ENCODE measurements around the gene CHAF1B. TPM values are rescaled to one million over a fixed set of nuclear protein-coding genes. Genes with fewer than 3 reads are reported as not detected.
"Not testable (repeated sequence)": the region's sequence is repeated elsewhere in the genome, so short reads cannot be mapped to it uniquely, and the experiment has no call there.

Gene CHAF1B
- 33.4 and 36.5 TPM in 2 replicates for total RNA-seq

DNA sequence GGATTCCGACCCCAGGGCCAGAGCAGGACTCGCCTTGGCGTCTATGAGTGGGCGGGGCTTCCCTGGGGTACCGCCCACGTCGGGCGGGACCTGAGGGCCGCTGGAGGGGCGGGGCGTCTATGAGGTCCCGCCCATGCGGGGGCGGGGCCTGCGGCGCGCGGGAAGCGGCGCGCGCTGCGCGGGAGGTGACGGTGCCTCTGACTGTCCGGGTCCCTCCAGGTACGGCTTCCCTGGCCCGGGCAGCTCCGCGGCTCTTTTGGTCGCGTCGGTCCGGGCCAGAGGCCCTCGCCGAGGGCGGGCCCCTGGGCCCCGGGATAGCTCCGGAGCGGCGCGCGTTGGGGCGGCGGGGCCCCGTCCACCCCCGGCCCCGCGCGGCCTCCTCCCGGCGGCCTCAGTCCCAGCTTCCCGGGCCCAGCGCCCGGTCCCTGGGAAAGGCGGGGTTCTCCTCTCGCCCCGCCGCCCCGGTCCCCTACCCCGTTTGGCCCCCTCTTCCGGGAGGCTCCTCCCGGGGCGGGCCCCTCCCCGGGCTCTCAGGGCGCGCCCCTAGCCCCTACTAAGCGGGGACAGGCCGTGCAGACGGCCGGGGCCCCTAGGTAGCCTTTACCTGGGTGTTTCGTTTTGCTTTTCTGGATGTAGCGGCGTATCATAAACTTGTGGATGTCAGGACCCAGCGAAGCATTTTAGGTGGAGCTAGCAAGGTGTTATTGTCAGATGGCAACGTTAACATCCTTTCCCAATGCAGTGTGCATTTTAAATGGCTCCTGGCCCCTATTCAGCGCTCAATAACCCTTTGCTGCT lies at the start of gene CHAF1B:
TSS of gene CHAF1B (plus strand) at position 160 of the 798 bp plus-strand sequence. CDS start 745 bp downstream, outside the sequence.
- H3K27ac Mint-ChIP-seq: peak within 1 kb of the TSS; percentile 71
- H3K27me3 Mint-ChIP-seq: no peaks in the 10 kb centered on the region
- intact Hi-C loops (cut with micrococcal nuclease): loop anchor here (1.0 to 10.0 kb wide), 4 partner anchors 65 to 321 kb away; partner anchors contain the start of genes DOP1B, MORC3 and SETD4
- peak; percentile 96 for DNase-seq
- peak within 1 kb of the TSS; percentile 84 for H3K4me3 Mint-ChIP-seq
- H3K4me1 Mint-ChIP-seq: peaks cover 19% of the 10 kb centered on the region
- H3K36me3 Mint-ChIP-seq (ENCODE audit: low read depth): peaks cover 13% of the 10 kb centered on the region
- no peaks in the 10 kb centered on the region for H3K9me3 Mint-ChIP-seq

GRCh38 chr21:36337099-36337509 lies 48.1 kb upstream of the CHAF1B start:
- DNase-seq: no peak
- H3K4me1 Mint-ChIP-seq: peaks cover 6% of the 10 kb centered on the region
- no peak overlapping the region for H3K27ac Mint-ChIP-seq
- intact Hi-C loops (cut with micrococcal nuclease): no loop called here
- H3K9me3 Mint-ChIP-seq: no peaks in the 10 kb centered on the region
- no peaks in the 10 kb centered on the region for H3K27me3 Mint-ChIP-seq
- H3K36me3 Mint-ChIP-seq (ENCODE audit: low read depth): peaks cover 58% of the 10 kb centered on the region
- H3K4me3 Mint-ChIP-seq: no peak overlapping the region

DNA sequence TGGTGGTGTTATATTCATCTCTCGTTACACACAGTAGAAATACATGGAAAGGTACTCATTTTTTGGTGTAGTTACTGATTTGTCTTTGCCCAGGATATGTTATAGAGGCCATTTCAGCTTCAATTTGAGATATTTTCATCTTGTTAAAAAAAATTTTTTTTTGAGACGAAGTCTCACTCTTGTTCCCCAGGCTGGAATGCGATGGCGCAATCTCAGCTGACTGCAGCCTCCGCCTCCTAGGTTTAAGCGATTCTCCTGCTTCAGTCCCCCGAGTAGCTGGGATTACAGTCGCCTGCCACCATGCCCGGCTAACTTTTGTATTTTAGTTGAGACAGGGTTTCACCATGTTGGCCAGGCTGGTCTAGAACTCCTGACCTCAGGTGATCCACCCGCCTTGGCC lies 46.2 kb upstream of the CHAF1B start:
- Mint-ChIP-seq H3K27me3 (no peaks in the 10 kb centered on the region), H3K36me3 (ENCODE audit: low read depth) (peaks cover 60% of the 10 kb centered on the region)
- intact Hi-C loops (cut with micrococcal nuclease): no loop called here

GRCh38 chr21:36342581-36342980 lies 42.6 kb upstream of the CHAF1B start:
- intact Hi-C loops (cut with micrococcal nuclease); H3K27ac Mint-ChIP-seq; H3K4me3 Mint-ChIP-seq; DNase-seq; H3K9me3 Mint-ChIP-seq; H3K4me1 Mint-ChIP-seq; H3K27me3 Mint-ChIP-seq: not testable (repeated sequence)
- peaks cover 57% of the 10 kb centered on the region for H3K36me3 Mint-ChIP-seq (ENCODE audit: low read depth)

More for the DNA sequence above, 46.2 kb upstream of the CHAF1B start:
- peaks cover 6% of the 10 kb centered on the region for H3K4me1 Mint-ChIP-seq
- DNase-seq: no peak
- no peak overlapping the region for H3K27ac Mint-ChIP-seq
- no peak overlapping the region for H3K4me3 Mint-ChIP-seq
- H3K9me3 Mint-ChIP-seq: no peaks in the 10 kb centered on the region

- Mint-ChIP-seq H3K4me3 (no peak overlapping the region), H3K4me1 (peaks cover 2% of the 10 kb centered on the region), H3K27ac (no peak overlapping the region), H3K27me3 (no peaks in the 10 kb centered on the region), H3K36me3 (ENCODE audit: low read depth) (peaks cover 52% of the 10 kb centered on the region), H3K9me3 (no peaks in the 10 kb centered on the region)
- intact Hi-C loops (cut with micrococcal nuclease): no loop called here
- no peak for DNase-seq
Measured at GRCh38 chr21:36344931-36345330, 40.3 kb upstream of the CHAF1B start.

DNA sequence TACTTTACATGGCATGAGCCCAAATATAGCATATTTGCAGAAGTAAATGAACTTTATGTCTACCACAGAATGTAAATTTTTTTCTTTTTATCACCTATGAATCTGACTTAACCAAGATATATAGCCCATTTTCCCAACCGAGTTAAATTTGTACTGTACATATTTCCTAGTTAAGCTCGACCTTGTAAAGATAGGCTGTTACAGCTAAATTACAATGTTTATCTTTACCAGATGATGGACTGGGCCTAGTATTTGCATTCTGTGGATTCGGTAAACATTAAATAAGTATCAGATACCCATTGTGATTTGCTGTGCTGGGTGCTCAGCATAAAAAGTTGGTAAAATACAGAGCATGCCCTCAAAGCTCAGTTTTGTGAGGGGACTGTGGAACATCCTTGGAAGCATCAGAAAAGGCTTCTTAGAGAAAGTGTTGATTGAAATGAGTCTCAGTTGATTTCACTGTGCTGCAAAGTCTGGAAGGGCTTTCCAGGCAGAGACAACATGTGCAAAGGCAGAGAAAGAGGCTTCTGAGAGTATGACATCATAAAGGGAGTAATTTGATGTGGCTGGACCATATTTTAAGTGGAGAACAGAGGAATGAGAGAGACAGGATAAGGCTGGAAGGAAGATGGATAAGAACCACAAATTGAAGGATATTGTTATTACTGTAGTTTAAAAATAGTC lies 37.8 kb upstream of the CHAF1B start:
- Mint-ChIP-seq H3K4me1 (peaks cover 2% of the 10 kb centered on the region), H3K36me3 (ENCODE audit: low read depth) (peaks cover 54% of the 10 kb centered on the region), H3K4me3 (no peak overlapping the region), H3K27me3 (no peaks in the 10 kb centered on the region), H3K9me3 (no peaks in the 10 kb centered on the region), H3K27ac (no peak overlapping the region)
- DNase-seq: no peak
- intact Hi-C loops (cut with micrococcal nuclease): no loop called here

- no peak for DNase-seq
- no peaks in the 10 kb centered on the region for H3K27me3 Mint-ChIP-seq
- H3K9me3 Mint-ChIP-seq: no peaks in the 10 kb centered on the region
- no peak overlapping the region for H3K4me3 Mint-ChIP-seq
- no peak overlapping the region for H3K27ac Mint-ChIP-seq
- peaks cover 57% of the 10 kb centered on the region for H3K36me3 Mint-ChIP-seq (ENCODE audit: low read depth)
- intact Hi-C loops (cut with micrococcal nuclease): no loop called here
- peaks cover 2% of the 10 kb centered on the region for H3K4me1 Mint-ChIP-seq
Measured at GRCh38 chr21:36347962-36348328, 37.2 kb upstream of the CHAF1B start.

DNA sequence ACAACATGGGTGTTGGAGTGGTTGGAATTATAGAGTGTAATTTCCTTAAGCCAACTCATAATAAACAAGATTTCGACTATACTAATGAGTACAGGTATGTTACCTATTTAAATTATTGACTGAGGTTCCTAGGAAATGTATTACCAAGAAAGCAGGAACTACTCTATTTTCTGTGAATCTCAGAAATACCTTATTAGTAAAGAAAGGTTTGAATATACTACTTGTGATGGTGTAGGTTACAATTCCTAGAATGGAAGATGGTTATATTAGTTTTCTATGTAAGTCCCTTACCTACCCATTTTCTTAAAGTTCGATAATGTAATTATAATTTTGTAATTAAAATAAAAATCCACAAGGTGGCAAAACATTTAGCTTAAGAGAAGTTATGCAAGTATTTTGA lies 35.9 kb upstream of the CHAF1B start:
- H3K27me3 Mint-ChIP-seq: no peaks in the 10 kb centered on the region
- intact Hi-C loops (cut with micrococcal nuclease): no loop called here
- no peak overlapping the region for H3K27ac Mint-ChIP-seq
- no peak overlapping the region for H3K4me3 Mint-ChIP-seq
- H3K9me3 Mint-ChIP-seq: no peaks in the 10 kb centered on the region
- peaks cover 2% of the 10 kb centered on the region for H3K4me1 Mint-ChIP-seq
- DNase-seq: no peak
- H3K36me3 Mint-ChIP-seq (ENCODE audit: low read depth): peaks cover 55% of the 10 kb centered on the region

DNA sequence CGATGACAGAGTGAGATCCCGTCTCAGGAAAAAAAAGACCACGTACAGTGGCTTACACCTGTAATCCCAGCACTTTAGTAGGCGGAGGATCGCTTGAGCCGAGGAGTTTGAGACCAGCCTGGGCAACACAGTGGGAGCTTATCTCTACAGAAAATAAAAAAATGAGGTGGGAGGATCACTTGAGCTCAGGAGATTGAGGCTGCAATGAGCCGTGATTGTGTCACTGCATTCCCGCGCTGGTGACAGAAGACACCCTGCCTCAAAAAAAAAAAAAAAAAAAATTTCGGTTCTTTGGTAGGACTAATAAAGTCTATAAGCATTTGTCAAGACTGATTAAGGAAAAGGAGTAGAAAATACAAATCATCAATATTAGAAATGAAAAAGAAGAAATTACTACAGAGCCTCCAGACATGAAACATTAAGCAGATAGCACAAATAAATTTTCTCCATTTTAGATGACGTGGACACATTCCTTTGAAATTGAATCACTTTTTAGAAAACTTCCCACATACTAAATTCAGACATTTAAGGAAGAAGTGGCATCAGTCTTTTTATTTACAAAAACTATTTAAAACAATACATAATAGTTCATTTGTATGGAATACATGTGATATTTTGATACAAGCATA lies 34.8 kb upstream of the CHAF1B start:
- Mint-ChIP-seq H3K27me3 (no peaks in the 10 kb centered on the region), H3K9me3 (no peaks in the 10 kb centered on the region), H3K4me3 (no peak overlapping the region), H3K4me1 (peaks cover 5% of the 10 kb centered on the region), H3K27ac (no peak overlapping the region), H3K36me3 (ENCODE audit: low read depth) (peaks cover 55% of the 10 kb centered on the region)
- intact Hi-C loops (cut with micrococcal nuclease): no loop called here
- DNase-seq: no peak

GRCh38 chr21:36354918-36355680 lies 30.1 kb upstream of the CHAF1B start:
- Mint-ChIP-seq H3K36me3 (ENCODE audit: low read depth) (peaks cover 35% of the 10 kb centered on the region), H3K27ac (no peak overlapping the region), H3K4me1 (peaks cover 3% of the 10 kb centered on the region), H3K4me3 (no peak overlapping the region), H3K27me3 (no peaks in the 10 kb centered on the region), H3K9me3 (no peaks in the 10 kb centered on the region)
- no peak for DNase-seq
- intact Hi-C loops (cut with micrococcal nuclease): no loop called here

- Mint-ChIP-seq H3K4me1 (peaks cover 3% of the 10 kb centered on the region), H3K36me3 (ENCODE audit: low read depth) (peaks cover 38% of the 10 kb centered on the region), H3K4me3 (no peak overlapping the region), H3K27ac (no peak overlapping the region), H3K9me3 (no peaks in the 10 kb centered on the region), H3K27me3 (no peaks in the 10 kb centered on the region)
- DNase-seq: no peak
- intact Hi-C loops (cut with micrococcal nuclease): no loop called here
Measured at GRCh38 chr21:36355868-36356267, 29.3 kb upstream of the CHAF1B start.

DNA sequence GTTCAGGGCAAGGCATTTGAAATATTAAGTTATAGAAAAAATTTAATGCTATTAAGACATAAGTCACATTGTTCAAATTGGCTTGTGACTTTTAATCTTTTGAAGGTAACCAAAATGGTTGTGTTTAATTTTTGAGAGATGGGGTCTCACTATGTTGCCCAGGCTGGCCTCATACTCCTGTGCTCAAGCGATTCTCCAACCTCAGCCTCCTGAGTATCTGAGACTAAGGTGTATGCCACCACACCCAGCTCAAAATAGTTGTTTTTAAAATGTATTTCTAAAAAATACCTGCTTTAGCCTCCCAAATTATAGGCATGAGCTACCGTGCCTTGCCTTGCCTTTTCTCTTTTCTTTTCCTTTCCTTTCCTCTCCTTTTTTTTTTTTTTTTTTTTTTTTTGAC lies 26.0 kb upstream of the CHAF1B start:
- no peaks in the 10 kb centered on the region for H3K9me3 Mint-ChIP-seq
- peaks cover 3% of the 10 kb centered on the region for H3K4me1 Mint-ChIP-seq
- no peaks in the 10 kb centered on the region for H3K27me3 Mint-ChIP-seq
- peaks cover 40% of the 10 kb centered on the region for H3K36me3 Mint-ChIP-seq (ENCODE audit: low read depth)
- H3K27ac Mint-ChIP-seq: no peak overlapping the region
- DNase-seq: no peak
- H3K4me3 Mint-ChIP-seq: no peak overlapping the region
- intact Hi-C loops (cut with micrococcal nuclease): no loop called here

DNA sequence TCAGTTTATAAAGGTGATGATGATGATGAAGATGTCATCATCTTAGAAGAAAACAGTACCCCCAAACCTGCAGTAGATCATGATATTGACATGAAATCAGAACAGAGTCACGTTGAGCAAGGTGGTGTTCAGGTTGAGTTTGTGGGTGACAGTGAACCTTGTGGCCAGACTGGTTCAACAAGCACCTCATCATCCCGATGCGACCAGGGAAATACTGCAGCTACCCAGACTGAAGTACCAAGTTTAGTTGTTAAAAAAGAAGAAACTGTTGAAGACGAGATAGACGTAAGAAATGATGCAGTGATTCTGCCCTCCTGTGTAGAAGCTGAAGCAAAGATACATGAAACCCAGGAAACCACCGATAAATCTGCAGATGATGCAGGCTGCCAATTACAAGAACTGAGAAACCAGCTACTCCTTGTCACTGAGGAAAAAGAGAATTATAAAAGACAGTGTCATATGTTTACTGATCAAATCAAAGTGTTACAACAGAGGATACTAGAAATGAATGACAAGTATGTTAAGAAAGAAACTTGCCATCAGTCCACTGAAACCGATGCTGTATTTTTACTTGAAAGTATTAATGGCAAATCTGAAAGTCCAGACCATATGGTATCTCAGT lies 16.0 kb upstream of the CHAF1B start:
- no peak for DNase-seq
- Mint-ChIP-seq H3K4me3 (no peak overlapping the region), H3K27ac (no peak overlapping the region), H3K4me1 (peaks cover 2% of the 10 kb centered on the region), H3K9me3 (no peaks in the 10 kb centered on the region), H3K27me3 (no peaks in the 10 kb centered on the region), H3K36me3 (ENCODE audit: low read depth) (peaks cover 69% of the 10 kb centered on the region)
- intact Hi-C loops (cut with micrococcal nuclease): no loop called here

All from activated CD4-positive, alpha-beta T cell treated with anti-CD3 and anti-CD28 coated beads, Interleukin-2, amount 10 ng/mL, durations not matched to agents 24 days and 14 days (primary cell).